ENCODE data around the gene PIK3R3.

GRCh38 chr1:46005594-46005993 lies 126.8 kb downstream of the PIK3R3 start:
- TF ChIP-seq EZH2 (IDR thresholded peaks at IDR 0.05; ENCODE audit: borderline replicate concordance, low read depth, low read length, severe bottlenecking) (no peak), POLR2A (IDR thresholded peaks at IDR 0.05; ENCODE audit: low read depth, low read length) (no peak)
- TF ChIP-seq, protein P1, sequence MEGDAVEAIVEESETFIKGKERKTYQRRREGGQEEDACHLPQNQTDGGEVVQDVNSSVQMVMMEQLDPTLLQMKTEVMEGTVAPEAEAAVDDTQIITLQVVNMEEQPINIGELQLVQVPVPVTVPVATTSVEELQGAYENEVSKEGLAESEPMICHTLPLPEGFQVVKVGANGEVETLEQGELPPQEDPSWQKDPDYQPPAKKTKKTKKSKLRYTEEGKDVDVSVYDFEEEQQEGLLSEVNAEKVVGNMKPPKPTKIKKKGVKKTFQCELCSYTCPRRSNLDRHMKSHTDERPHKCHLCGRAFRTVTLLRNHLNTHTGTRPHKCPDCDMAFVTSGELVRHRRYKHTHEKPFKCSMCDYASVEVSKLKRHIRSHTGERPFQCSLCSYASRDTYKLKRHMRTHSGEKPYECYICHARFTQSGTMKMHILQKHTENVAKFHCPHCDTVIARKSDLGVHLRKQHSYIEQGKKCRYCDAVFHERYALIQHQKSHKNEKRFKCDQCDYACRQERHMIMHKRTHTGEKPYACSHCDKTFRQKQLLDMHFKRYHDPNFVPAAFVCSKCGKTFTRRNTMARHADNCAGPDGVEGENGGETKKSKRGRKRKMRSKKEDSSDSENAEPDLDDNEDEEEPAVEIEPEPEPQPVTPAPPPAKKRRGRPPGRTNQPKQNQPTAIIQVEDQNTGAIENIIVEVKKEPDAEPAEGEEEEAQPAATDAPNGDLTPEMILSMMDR (IDR thresholded peaks at IDR 0.05; ENCODE audit: extremely low read depth in 1 of 2, insufficient read depth in 1 of 2, low read depth in 1 of 2, low read length in 2 of 2) = no peak
